Neural progenitor cell (in vitro differentiated cells): ENCODE results near the gene LPP. TPM values are rescaled to one million over a fixed set of nuclear protein-coding genes. Genes with fewer than 3 reads are reported as not detected.

ENCODE experiments used
- DNase-seq: peaks from one replicate; pipeline ENCODE4 v3.0.0-alpha.2; 2016; ENCODE audit warnings: low spot score
- H2AFZ ChIP-seq: fragments of 200-600 bp; sonication (generic); replicated peaks from 2 replicates; pipeline ENCODE4 v1.6.1; 2016; ENCODE audit warnings: antibody characterized with exemption
- H3F3A ChIP-seq: fragments of 200-600 bp; sonication (generic); 2 replicates; pipeline ENCODE4 v1.6.1; 2016; ENCODE audit warnings: antibody characterized with exemption, low read depth
- H3K27ac ChIP-seq: fragments of 200-600 bp; sonication (generic); 2 replicates; pipeline ENCODE4 v1.5.1; 2016; ENCODE audit warnings: mild to moderate bottlenecking
- H3K27me3 ChIP-seq: fragments of 200-600 bp; sonication (generic); 2 replicates; pipeline ENCODE4 v1.6.1; 2016; ENCODE audit warnings: mild to moderate bottlenecking, moderate library complexity
- H3K36me3 ChIP-seq: fragments of 200-600 bp; sonication (generic); 2 replicates; pipeline ENCODE4 v1.5.1; 2016
- H3K4me1 ChIP-seq: fragments of 200-600 bp; sonication (generic); 2 replicates; pipeline ENCODE4 v1.6.1; 2016; ENCODE audit warnings: mixed run types
- H3K4me2 ChIP-seq: fragments of 200-600 bp; sonication (generic); 2 replicates; pipeline ENCODE4 v1.6.1; 2016
- H3K4me3 ChIP-seq: fragments of 200-600 bp; sonication (generic); 2 replicates; pipeline ENCODE4 v1.5.1; 2016
- H3K79me2 ChIP-seq: fragments of 200-600 bp; sonication (generic); 2 replicates; pipeline ENCODE4 v1.6.1; 2016; ENCODE audit warnings: low read depth
- H3K9ac ChIP-seq: fragments of 200-600 bp; sonication (generic); 2 replicates; pipeline ENCODE4 v1.6.1; 2016
- H3K9me3 ChIP-seq: fragments of 200-600 bp; sonication (generic); 2 replicates; pipeline ENCODE4 v1.5.1; 2016; ENCODE audit warnings: low read depth
- H4K20me1 ChIP-seq: fragments of 200-600 bp; sonication (generic); 2 replicates; pipeline ENCODE4 v1.6.1; 2016; ENCODE audit warnings: low read depth
- H3K27ac Mint-ChIP-seq: 3 replicates; pipeline ENCODE4 v1.8.0; 2021; ENCODE audit warnings: mixed read lengths
- H3K27me3 Mint-ChIP-seq: 2 replicates; pipeline ENCODE4 v1.8.0; 2022; ENCODE audit warnings: low read depth, mild to moderate bottlenecking, inconsistent platforms, moderate library complexity, mixed read lengths; ENCODE audit not compliant: insufficient read depth
- H3K36me3 Mint-ChIP-seq: 3 replicates; pipeline ENCODE4 v1.8.0; 2021; ENCODE audit warnings: mixed read lengths
- H3K4me1 Mint-ChIP-seq: 3 replicates; pipeline ENCODE4 v1.8.0; 2021; ENCODE audit warnings: mixed read lengths
- H3K4me3 Mint-ChIP-seq: 3 replicates; pipeline ENCODE4 v1.8.0; 2021; ENCODE audit warnings: mild to moderate bottlenecking, moderate library complexity, mixed read lengths
- H3K9me3 Mint-ChIP-seq: 3 replicates; pipeline ENCODE4 v1.8.0; 2020; ENCODE audit warnings: mixed read lengths
- CTCF ChIP-seq: fragments of 200-600 bp; sonication (generic); IDR thresholded peaks from 2 replicates; pipeline ENCODE4 v1.5.1; 2017; ENCODE audit warnings: antibody characterized with exemption, mild to moderate bottlenecking
- EZH2 ChIP-seq: fragments of 200-600 bp; sonication (generic); IDR thresholded peaks from 2 replicates; pipeline ENCODE4 v1.6.1; 2017; ENCODE audit warnings: antibody characterized with exemption, mild to moderate bottlenecking, moderate library complexity
- EZH2phosphoT487 ChIP-seq: fragments of 200-600 bp; sonication (generic); IDR thresholded peaks from 2 replicates; pipeline ENCODE4 v1.6.1; 2017; ENCODE audit warnings: antibody characterized with exemption
- total RNA-seq: library from RNA; depleted of rRNA; stranded (reverse); fragments of >200 nt; gene quantifications from 2 replicates; pipeline ENCODE4 v1.2.3, GENCODE V29; 2015; ENCODE audit warnings: low replicate concordance

The LPP gene
- total RNA-seq, 1 donor from 2014 or later: 18.9 TPM

DNA sequence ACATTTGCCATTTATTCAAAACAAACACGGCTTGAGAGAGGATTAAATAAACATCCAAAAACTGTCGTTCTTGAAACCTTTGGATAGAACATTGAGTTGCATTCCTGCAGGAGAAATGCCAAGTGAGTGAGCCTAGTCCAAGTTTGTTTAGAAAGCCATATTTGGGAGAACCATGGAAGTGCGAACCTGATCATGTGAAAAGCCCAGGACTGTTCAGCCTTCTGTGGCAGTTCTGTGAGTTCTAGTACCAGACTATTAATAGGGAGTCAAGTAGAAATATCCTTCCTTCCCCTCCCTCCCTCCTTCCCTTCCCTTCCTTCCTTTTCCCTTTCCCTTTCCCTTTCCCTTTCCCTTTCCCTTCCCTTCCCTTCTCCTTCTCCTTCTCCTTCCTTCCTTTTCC, 470.4 kb downstream of the LPP start:
- H3K4me3 Mint-ChIP-seq: no peak overlapping the region
- no peaks in the 10 kb centered on the region for H3K79me2 ChIP-seq
- no peak overlapping the region for H3K4me3 ChIP-seq
- H3K4me1 Mint-ChIP-seq: no peaks in the 10 kb centered on the region
- H3F3A ChIP-seq: no peaks in the 10 kb centered on the region
- no peak overlapping the region for H3K27ac Mint-ChIP-seq
- no peaks in the 10 kb centered on the region for H4K20me1 ChIP-seq
- H3K4me2 ChIP-seq: no peak overlapping the region
- TF ChIP-seq EZH2 (no peak), CTCF (no peak), EZH2phosphoT487 (no peak)
- H3K36me3 Mint-ChIP-seq: peaks cover 4% of the 10 kb centered on the region
- H3K9me3 ChIP-seq: no peaks in the 10 kb centered on the region
- H3K27me3 ChIP-seq: no peaks in the 10 kb centered on the region
- H3K9me3 Mint-ChIP-seq: peaks cover 8% of the 10 kb centered on the region
- no peak for DNase-seq
- H3K27me3 Mint-ChIP-seq: peaks cover 2% of the 10 kb centered on the region
- no peak overlapping the region for H2AFZ ChIP-seq
- H3K27ac ChIP-seq: no peak overlapping the region
- no peaks in the 10 kb centered on the region for H3K36me3 ChIP-seq
- H3K9ac ChIP-seq: no peak overlapping the region
- H3K4me1 ChIP-seq: no peaks in the 10 kb centered on the region

DNA sequence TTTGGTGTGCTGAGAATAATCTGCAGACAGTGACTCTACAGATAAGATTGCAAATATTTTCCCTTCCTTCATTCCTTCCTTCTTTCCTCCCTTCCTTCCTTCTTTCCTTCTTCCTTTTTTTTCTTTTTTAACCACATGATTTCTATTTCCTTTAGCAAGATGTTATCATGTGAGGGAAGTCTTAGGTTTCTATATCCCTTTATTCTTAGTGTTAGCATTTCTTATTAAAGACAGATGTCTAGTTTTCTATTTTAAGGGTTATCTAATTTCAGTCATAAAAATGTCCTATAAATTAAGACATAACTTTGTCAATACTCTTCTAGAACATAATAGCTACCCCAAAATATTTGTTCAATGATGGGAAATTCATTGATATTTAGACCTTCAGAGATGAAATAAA, 470.9 kb downstream of the LPP start:
- no peak overlapping the region for H3K27ac Mint-ChIP-seq
- peaks cover 2% of the 10 kb centered on the region for H3K27me3 Mint-ChIP-seq
- no peaks in the 10 kb centered on the region for H3K79me2 ChIP-seq
- H3K9ac ChIP-seq: no peak overlapping the region
- no peaks in the 10 kb centered on the region for H3K4me1 ChIP-seq
- H3F3A ChIP-seq: no peaks in the 10 kb centered on the region
- H3K36me3 ChIP-seq: no peaks in the 10 kb centered on the region
- peaks cover 4% of the 10 kb centered on the region for H3K36me3 Mint-ChIP-seq
- no peak for DNase-seq
- no peak overlapping the region for H3K4me3 ChIP-seq
- H3K27me3 ChIP-seq: no peaks in the 10 kb centered on the region
- H4K20me1 ChIP-seq: no peaks in the 10 kb centered on the region
- no peak overlapping the region for H3K4me3 Mint-ChIP-seq
- peaks cover 8% of the 10 kb centered on the region for H3K9me3 Mint-ChIP-seq
- H3K9me3 ChIP-seq: no peaks in the 10 kb centered on the region
- TF ChIP-seq EZH2phosphoT487 (no peak), EZH2 (no peak), CTCF (no peak)
- H3K27ac ChIP-seq: no peak overlapping the region
- no peak overlapping the region for H3K4me2 ChIP-seq
- H3K4me1 Mint-ChIP-seq: no peaks in the 10 kb centered on the region
- no peak overlapping the region for H2AFZ ChIP-seq

DNA sequence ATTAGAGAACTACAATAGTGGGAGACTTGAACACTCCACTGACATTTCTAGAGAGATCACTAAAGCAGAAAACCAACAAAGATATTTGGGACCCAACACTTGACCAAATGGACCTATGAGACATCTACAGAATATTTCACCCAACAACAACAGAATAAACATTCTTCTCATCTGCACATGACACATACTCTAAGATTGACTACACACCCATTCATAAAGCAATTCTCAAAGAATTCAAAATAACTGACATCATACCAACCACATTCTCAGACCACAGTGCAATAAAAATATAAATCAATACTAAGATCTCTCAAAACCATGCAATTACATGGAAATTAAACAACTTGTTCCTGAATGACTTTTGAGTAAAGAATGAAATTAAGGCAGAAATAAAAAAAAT, 473.7 kb downstream of the LPP start:
- H3K27me3 Mint-ChIP-seq: peaks cover 2% of the 10 kb centered on the region

More for the DNA sequence above, 473.7 kb downstream of the LPP start:
- H3K36me3 Mint-ChIP-seq: peaks cover 8% of the 10 kb centered on the region
- H3K4me1 Mint-ChIP-seq: no peaks in the 10 kb centered on the region
- TF ChIP-seq EZH2: no peak
- TF ChIP-seq CTCF: no peak
- no peak for TF ChIP-seq EZH2phosphoT487
- Histone ChIP-seq H3K27me3 (no peaks in the 10 kb centered on the region), H3K36me3 (no peaks in the 10 kb centered on the region), H3K4me2 (no peak overlapping the region), H3K9ac (no peak overlapping the region), H3K79me2 (no peaks in the 10 kb centered on the region), H4K20me1 (no peaks in the 10 kb centered on the region), H3K27ac (no peak overlapping the region), H3K9me3 (no peaks in the 10 kb centered on the region), H3F3A (no peaks in the 10 kb centered on the region), H3K4me1 (no peaks in the 10 kb centered on the region), H3K4me3 (no peak overlapping the region), H2AFZ (no peak overlapping the region)
- H3K4me3 Mint-ChIP-seq: no peak overlapping the region
- H3K9me3 Mint-ChIP-seq: peaks cover 11% of the 10 kb centered on the region
- H3K27ac Mint-ChIP-seq: no peak overlapping the region
- DNase-seq: no peak
